GM21737 (cell line): ENCODE results near the gene NPB.

Source experiments
- ATAC-seq: cut with Tn5 transposase; IDR thresholded peaks from one replicate; pipeline ENCODE4 v1.9.1; 2021; ENCODE audit warnings: mild to moderate bottlenecking, moderate library complexity; ENCODE audit not compliant: unreplicated experiment

NPB gene

GRCh38 chr17:81902023-81902652 is at the start of gene NPB:
NPB (plus strand) TSS chr17:81902238; CDS start chr17:81902278, 40 bp downstream.
- no peak for ATAC-seq

- ATAC-seq = no peak
Measured at GRCh38 chr17:81854974-81855774, 46.9 kb upstream of the NPB start.

- no peak for ATAC-seq
Measured at GRCh38 chr17:81858170-81858966, 43.7 kb upstream of the NPB start.

- ATAC-seq = no peak
Measured at GRCh38 chr17:81858967-81859905, 42.8 kb upstream of the NPB start.

DNA sequence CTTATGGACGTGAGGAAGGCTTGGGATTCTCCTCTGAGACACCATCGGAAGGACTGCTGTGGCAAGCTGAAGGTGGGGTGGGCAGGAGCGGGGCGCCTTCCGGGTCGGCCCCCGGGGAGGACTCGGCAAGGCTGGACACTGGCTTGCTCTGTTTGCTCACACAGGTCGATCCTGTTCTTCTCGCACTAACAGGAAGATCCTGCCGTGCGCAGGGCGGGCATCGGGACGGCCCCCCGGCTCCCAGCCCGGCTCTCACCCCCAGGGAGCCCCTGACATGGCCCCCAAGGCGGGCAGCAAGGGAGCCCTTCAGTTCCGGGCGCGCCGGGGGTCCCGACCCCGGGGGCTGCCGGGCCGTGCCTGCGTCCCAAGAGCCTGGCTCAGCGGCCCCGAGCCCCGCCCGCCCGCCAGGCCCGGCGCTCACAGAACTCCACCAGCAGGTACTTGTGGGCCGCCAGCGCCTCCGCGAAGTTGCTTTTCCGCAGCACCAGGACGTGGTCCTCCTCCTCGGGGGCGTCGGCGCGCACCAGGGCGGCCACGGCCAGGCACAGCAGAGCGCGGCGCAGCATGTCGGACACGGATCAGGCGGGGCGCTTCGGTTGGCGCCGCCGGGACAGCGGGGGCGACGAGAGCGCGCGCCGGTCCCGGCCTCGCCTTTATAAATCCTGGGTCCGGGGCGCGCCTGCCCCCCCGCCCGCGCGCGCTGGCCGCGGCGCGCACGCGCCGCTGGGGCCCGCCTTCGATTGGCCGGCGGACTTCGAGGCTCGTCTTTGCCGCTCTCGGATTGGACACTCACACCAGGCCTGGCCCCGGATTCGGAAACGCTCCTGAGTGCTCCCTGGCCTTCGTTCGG is 41.9 kb upstream of the NPB start, which contains the start of gene P4HB:
P4HB (minus strand) TSS at position 630 of the 850 bp plus-strand sequence; CDS start at position 566, 64 bp downstream.
- ATAC-seq = peak; percentile 0

- ATAC-seq = peak; percentile 73
Measured at GRCh38 chr17:81860756-81861568, 41.1 kb upstream of the NPB start.

DNA sequence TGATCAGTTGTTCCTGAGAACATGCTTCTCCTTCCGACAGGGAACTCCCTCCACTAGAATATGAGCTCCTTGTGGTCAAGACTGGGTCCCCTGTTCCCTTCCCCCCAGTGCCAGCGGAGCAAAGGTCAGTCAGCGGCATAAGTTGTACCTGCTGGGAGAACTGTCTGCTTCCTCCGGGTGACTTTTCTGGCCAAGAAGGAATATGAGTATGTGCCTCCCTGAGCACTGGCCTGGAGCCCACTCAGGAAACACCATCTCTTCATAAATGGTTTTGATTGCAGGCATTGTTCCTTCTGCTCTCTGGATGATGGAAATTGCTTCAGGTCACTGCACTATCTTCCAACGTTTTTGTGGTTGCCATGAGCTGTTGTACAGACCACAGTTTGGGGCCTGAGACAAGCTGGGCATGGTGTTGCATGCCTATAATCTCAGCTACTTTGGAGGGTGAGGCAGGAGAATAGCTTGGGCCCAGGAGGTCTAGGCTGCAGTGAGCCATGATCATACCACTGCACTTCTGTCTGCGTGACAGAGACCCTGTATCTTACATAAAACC is 38.8 kb upstream of the NPB start:
- ATAC-seq = no peak

DNA sequence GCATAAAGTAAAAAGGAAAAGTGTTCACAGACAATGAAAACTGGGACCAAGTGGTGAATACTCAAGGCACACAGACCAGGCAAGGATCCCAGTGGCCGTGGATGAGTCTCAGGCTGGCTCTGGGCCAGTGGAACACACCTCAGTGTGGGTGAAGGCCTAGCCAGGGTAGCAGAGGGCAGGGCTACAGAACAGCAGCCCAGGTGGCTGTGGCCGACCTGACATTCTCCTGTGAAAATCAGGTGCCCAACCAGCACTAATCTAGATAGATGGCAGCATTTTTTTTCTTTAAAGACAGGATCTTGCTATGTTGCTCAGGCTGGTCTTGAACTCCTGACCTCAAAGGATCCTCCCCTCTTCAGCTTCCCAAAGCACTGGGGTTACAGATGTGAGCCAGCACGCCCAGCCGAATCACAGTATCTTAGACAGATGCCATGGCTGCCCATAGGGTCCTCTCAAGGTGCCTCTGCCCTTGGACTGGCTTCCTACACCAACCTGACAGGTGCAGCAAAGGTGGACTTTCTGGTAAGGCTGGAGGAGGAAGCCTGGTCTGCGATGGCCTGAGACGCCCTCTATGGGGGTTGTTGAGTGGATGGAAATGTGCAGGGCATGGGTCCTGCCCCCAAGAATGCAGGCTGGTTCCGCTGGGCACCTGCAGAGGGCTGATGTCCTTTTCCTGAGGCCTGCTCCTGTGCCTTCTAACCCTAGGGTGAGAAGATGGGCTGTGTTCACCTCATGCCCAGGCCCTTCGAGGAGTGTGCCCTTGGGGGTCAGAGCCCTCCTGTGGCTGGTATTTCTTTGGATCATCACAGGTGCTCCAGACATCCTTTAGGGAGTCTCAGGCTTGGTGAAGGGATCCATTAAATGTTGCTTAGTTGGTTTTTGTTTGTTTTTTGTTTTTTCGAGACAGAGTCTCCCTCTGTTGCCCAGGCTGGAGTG is 37.9 kb upstream of the NPB start:
- no peak for ATAC-seq

DNA sequence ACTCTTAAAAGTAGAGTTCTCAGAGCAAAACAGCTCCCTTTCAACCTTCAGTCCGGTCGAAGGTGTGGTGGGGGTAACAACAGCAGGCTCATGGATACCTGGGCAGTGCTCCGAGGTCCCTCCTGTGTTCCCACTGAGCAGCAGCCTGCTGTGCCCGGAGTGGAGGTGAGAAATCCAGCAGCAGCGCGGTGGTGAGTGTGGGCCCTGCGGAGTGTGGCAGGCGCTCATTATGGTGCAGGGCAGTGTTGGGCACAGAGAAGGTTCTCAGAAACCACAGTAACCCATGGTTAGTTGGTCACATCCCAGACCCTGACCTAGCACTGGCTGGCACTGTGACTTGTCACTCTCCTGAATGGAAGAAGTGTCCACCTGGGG is 36.7 kb upstream of the NPB start:
- no peak for ATAC-seq

DNA sequence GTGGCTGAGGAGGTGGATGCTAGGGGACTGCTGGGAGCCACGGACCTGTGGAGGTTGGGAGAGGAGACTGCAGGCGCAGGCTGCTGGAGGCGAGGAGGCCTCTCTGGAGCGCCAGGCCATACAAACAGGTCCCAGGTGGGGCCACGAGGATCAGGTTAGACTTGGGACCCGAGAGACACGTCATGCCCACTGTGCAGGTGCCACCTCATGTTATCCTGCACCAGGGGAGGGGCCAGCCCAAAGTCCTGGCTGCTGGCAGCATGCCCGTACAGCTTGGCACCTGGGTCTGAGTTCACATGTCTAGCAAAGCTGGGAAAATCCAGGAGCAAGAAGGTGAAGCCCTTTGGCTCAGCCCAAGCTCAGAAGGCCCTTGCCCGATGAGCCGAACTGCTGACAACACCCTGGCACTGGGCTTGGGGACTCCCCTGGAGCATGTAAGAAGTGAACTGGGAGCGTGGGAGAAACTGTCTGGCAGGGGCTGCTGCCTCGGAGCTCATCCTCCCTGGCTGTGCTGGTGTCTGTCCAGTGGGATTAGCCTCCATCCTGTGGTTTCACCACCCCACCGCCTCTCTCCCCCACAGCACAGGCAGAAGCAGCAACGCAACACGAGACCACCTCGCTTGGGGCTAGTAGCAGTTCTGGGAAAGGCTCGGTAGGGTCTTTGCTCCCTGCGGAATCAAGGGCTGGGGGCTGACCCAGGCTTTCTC is 36.2 kb upstream of the NPB start:
- ATAC-seq = no peak

DNA sequence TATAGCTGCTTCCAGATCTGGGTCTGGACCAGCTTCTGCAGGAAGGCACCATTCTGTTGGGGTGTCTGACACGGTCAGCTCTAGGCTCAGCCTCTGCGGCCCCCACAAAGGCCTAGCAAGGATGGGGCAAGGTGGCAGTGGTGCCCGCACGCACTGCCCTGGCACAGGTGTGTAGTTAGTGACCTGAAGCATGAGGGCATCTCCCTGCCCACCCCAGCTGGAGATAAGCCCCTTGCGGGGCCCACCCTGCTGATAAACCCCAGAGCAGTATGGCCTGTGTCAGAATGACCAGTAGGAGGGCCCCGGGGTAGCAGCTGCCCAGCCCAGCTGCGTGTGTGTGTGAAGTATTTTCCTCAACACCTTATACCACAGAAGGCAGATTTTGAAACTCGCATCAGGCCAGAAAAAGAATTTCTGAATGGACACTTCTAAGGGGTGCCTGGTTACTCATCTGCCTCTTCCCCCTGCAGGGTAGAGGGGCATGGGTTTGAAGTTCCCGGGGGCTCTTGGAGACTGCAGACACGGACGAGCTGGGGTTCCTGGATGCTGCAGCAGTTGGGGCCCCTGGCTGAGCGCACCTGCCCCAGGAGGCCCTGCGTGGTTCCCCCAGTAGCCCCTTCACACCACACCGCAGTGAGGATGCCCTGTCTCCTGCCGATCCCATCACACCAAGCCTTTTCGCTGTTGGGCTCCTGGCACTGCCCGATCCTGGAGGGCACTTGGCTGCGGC is 35.4 kb upstream of the NPB start:
- no peak for ATAC-seq

DNA sequence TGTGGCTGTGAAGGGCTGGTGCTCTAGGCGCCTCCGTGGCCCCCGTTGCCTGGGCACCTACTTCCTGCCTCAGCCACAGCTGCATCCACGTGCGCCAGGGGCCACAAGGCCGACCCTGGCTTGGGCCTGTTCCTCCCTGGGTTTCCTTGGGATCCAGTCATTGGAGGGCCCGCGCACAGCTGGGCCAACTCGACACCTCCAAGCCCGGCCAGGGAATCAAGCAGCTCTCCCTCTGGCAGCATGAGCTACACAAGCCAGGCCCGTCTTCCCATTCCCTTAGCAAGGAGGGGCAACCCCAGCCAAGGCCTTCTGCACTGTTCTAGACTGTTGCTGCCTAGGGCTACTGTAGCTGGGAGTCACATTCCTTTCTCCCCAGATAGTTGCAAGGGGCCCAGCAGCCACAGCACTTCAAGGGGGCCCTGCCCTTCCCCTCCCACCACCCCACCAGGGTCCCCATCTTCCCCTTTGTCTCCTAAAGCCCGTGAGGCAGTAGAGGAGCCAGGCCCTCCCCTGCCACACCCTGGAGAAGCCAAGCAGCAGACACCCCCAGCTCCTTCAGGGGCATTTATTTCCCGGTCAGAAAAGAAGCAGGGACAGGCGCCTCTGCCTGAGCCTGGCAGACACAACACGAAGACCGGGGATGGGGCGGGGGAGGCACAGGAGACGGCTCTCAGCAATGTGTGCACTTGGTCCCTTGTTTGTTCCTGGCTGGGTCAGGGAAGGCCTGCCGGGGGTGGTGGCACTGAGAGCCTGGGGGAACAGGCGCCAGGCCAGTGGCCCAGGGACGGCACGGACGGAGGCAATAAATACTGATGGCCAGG is 34.7 kb upstream of the NPB start:
- no peak for ATAC-seq

- no peak for ATAC-seq
Measured at GRCh38 chr17:81867991-81868673, 33.9 kb upstream of the NPB start.

GRCh38 chr17:81868674-81869220 is 33.3 kb upstream of the NPB start:
- no peak for ATAC-seq
